ENCODE results near the gene SAP30L. TPM values are rescaled to one million over a fixed set of nuclear protein-coding genes. Genes with fewer than 3 reads are reported as not detected.

Gene SAP30L, protein sequence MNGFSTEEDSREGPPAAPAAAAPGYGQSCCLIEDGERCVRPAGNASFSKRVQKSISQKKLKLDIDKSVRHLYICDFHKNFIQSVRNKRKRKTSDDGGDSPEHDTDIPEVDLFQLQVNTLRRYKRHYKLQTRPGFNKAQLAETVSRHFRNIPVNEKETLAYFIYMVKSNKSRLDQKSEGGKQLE
- 10 to 100 TPM; 37.0 to 48.4 (median 47.6) TPM for total RNA-seq
- 52.4 TPM for total RNA-seq (2013)

DNA sequence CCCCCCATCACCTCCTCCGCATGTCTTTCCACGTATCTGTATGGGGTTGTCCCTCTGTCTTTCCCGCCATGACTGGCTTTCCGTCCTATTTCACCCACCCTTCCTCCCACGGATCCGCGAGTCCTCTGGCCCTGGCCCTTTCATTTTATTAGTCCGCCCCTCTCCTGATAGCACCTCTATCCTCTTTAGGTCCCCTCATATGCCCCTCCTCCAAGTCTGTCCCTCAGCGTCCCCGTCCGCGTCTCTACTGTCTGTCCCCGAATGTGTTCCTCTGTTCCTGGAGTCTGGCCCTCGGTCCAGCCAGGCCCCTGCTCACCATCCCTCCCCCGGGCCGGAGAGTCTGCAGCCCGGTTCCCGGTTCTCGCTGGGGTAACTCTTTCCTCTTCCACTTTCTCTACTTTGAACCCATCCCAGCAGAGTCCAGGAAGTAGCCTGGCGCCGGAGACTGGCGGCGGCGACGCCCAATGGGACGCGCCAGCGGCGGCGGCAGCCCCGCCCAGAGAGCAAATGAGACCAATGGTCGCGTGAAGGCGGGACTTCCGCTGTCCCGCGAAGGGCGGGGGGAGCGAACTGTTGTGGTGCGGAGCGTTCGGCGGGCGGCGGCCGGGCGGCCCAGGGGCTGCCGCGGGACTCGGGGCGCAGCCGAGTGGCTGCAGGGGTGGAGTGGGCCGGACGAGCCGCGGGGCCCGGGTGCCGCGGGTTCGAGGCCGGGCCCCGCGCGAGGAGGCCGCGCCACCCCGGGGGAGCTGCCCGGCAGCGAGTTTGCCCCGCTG lies at the start of gene SAP30L:
TSS of gene SAP30L (plus strand) at position 576 of the 773 bp plus-strand sequence. CDS start 608 bp downstream, outside the sequence.
- H3K4me1 Mint-ChIP-seq: peaks cover 56 to 68% of the 10 kb centered on the region in 2 donors
- H3K36me3 Mint-ChIP-seq: peaks cover 16% of the 10 kb centered on the region
- Histone ChIP-seq H3K27ac (ENCODE audit: low read length) (peak within 1 kb of the TSS; percentile 76), H3K36me3 (ENCODE audit: control insufficient read depth, insufficient read depth, low read length) (peaks cover 21% of the 10 kb centered on the region), H3K4me3 (ENCODE audit: low read length) (peak within 1 kb of the TSS; percentile 99), H3K27me3 (ENCODE audit: control insufficient read depth, insufficient read depth, low read length) (no peaks in the 10 kb centered on the region), H3K4me1 (ENCODE audit: control insufficient read depth, insufficient read depth, low read length) (peaks cover 24% of the 10 kb centered on the region), H3K9me3 (ENCODE audit: control insufficient read depth, insufficient read depth, low read length) (no peaks in the 10 kb centered on the region)
- peak within 1 kb of the TSS; percentile 99 for H3K4me3 Mint-ChIP-seq
- TF ChIP-seq, protein P1, sequence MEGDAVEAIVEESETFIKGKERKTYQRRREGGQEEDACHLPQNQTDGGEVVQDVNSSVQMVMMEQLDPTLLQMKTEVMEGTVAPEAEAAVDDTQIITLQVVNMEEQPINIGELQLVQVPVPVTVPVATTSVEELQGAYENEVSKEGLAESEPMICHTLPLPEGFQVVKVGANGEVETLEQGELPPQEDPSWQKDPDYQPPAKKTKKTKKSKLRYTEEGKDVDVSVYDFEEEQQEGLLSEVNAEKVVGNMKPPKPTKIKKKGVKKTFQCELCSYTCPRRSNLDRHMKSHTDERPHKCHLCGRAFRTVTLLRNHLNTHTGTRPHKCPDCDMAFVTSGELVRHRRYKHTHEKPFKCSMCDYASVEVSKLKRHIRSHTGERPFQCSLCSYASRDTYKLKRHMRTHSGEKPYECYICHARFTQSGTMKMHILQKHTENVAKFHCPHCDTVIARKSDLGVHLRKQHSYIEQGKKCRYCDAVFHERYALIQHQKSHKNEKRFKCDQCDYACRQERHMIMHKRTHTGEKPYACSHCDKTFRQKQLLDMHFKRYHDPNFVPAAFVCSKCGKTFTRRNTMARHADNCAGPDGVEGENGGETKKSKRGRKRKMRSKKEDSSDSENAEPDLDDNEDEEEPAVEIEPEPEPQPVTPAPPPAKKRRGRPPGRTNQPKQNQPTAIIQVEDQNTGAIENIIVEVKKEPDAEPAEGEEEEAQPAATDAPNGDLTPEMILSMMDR (IDR thresholded peaks at IDR 0.05): no peak
- intact Hi-C loops (cut with micrococcal nuclease): loop anchor here (5.0 to 10.0 kb wide), 3 partner anchors 251 to 497 kb away; partner anchors contain the start of genes CNOT8, GALNT10 and MRPL22
- ATAC-seq (peak; percentile 94 to 99 (median 95)), DNase-seq (peak; percentile 97)
- peak within 1 kb of the TSS; percentile 92 to 99 for H3K27ac Mint-ChIP-seq
- no peaks in the 10 kb centered on the region for H3K27me3 Mint-ChIP-seq (ENCODE audit: low read depth in 2 of 2)
- no peaks in the 10 kb centered on the region for H3K9me3 Mint-ChIP-seq
- under 1% methylated on average over 70 of the region's 70 CpGs for WGBS (ENCODE audit: insufficient coverage)

DNA sequence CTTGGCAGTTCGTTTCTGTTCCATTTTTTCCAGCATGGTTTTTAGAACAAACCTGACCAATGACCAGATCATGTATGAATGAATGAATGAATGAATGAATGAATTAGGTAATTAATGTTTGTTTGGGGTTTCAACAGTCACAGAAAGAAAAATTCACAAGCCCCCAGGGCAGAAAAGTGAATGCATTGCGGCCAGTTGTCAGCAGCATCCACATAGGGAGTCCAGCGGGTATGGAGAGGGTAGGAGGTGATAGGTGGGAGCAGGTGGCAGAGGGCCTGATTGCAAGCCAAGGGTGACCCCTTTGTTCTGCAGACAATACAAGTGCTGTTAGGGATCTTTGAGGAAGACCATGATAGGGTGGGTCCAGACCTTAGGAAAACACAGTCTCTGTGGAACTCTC lies 49.7 kb upstream of the SAP30L start:
- ATAC-seq: no peak
- no peak for DNase-seq
- H3K4me1 Mint-ChIP-seq: peaks cover 25 to 54% of the 10 kb centered on the region in 2 donors

DNA sequence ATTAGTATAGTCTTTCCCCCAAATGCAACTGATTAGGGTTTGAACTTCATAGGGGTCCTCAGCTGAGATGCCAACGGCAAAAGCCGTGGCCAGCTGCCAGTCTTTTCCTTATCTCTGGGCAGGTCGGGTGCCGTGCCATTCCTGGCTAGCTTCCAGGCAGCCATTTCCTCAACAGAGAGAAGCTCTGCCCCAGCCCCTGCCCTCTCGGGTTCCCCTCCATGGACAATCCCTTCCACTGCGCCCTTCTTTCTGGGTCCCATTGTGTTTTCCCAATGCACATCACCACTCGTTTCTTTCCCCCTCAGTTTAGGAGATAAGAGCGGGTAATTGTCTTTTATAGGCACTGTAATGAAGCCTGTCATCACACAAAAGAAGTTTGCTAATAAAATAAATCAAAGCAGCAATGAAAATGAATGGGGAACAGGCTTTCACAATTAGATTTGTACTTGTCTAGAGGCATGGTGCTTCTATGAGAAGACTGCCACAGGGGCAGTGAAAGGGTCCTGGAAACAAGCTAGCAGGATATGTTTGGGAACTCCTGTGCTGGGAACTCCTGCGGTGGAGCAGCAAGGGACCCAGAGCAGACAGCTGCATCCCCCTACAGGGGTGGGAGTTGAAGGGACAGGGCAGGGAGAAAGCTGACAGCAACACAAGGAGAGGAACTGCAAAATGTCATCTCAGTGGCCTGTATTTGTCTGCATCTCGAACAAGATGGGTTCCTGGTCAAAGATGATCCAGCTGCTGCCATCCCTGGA lies 48.0 kb upstream of the SAP30L start:
- DNase-seq (no peak), ATAC-seq (no peak)
- TF ChIP-seq, protein P1 (IDR thresholded peaks at IDR 0.05): no peak
- Mint-ChIP-seq H3K36me3 (no peaks in the 10 kb centered on the region), H3K9me3 (no peaks in the 10 kb centered on the region), H3K4me1 (peaks cover 25 to 49% of the 10 kb centered on the region in 2 donors), H3K27ac (no peak overlapping the region), H3K27me3 (ENCODE audit: low read depth in 2 of 2) (no peaks in the 10 kb centered on the region), H3K4me3 (no peak overlapping the region)
- 68% methylated on average over 8 of the region's 10 CpGs for WGBS (ENCODE audit: insufficient coverage)
- intact Hi-C loops (cut with micrococcal nuclease): no loop called here
- Histone ChIP-seq H3K4me1 (ENCODE audit: control insufficient read depth, insufficient read depth, low read length) (peaks cover 11% of the 10 kb centered on the region), H3K27me3 (ENCODE audit: control insufficient read depth, insufficient read depth, low read length) (no peaks in the 10 kb centered on the region), H3K27ac (ENCODE audit: low read length) (no peak overlapping the region), H3K9me3 (ENCODE audit: control insufficient read depth, insufficient read depth, low read length) (no peaks in the 10 kb centered on the region), H3K4me3 (ENCODE audit: low read length) (no peak overlapping the region), H3K36me3 (ENCODE audit: control insufficient read depth, insufficient read depth, low read length) (peaks cover 6% of the 10 kb centered on the region)

More for the DNA sequence above, 49.7 kb upstream of the SAP30L start:
- no peak overlapping the region for H3K4me3 ChIP-seq (ENCODE audit: low read length)
- TF ChIP-seq, protein P1 (IDR thresholded peaks at IDR 0.05): no peak
- no peak overlapping the region for H3K27ac ChIP-seq (ENCODE audit: low read length)
- peaks cover 11% of the 10 kb centered on the region for H3K4me1 ChIP-seq (ENCODE audit: control insufficient read depth, insufficient read depth, low read length)
- WGBS (ENCODE audit: insufficient coverage): 86% methylated on average over 3 of the region's 3 CpGs
- intact Hi-C loops (cut with micrococcal nuclease): no loop called here
- H3K27me3 Mint-ChIP-seq (ENCODE audit: low read depth in 2 of 2): no peaks in the 10 kb centered on the region
- H3K9me3 ChIP-seq (ENCODE audit: control insufficient read depth, insufficient read depth, low read length): no peaks in the 10 kb centered on the region
- H3K27me3 ChIP-seq (ENCODE audit: control insufficient read depth, insufficient read depth, low read length): no peaks in the 10 kb centered on the region
- peaks cover 15% of the 10 kb centered on the region for H3K36me3 ChIP-seq (ENCODE audit: control insufficient read depth, insufficient read depth, low read length)
- no peaks in the 10 kb centered on the region for H3K9me3 Mint-ChIP-seq
- no peak overlapping the region for H3K4me3 Mint-ChIP-seq
- peak overlapping the region; percentile 38 to 66 for H3K27ac Mint-ChIP-seq
- H3K36me3 Mint-ChIP-seq: no peaks in the 10 kb centered on the region

All from natural killer cell (primary cell).